ENCODE results near the gene TXK. TPM values are rescaled to one million over a fixed set of nuclear protein-coding genes. Genes with fewer than 3 reads are reported as not detected.

Gene TXK
- total RNA-seq, 4 donors from 2014 or later, result 2.6 to 10.0 (median 6.8) TPM

DNA sequence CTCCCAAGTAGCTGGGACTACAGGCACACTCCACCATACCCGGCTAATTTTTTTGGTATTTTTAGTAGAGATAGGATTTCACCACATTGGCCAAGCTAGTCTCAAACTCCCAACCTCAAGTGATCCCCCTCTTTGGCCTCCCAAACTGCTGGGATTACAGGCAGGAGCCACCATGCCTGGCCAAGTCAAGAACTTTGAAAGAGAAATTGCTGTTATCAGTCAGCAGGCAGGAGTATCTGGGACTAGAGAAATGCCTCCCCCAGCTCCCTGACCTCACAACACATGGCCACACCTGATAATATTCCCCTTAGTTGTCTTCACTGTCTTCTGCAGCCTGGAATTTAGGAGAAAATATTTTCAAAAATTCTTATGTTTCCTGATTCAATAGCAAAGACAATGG is 7.4 kb downstream of the TXK start:
- intact Hi-C loops (cut with DNase I; ENCODE audit: low total_unique reads) (no loop called here), in situ Hi-C loops (cut with MboI; ENCODE audit: low pct_ligation_motif_present in 1 of 4, low pct_unique_long_range_greater_than_20kb in 1 of 4, low sequenced_read_pairs in 3 of 4) (no loop called here)
- Histone ChIP-seq H3K27ac (no peak overlapping the region), H3K9me3 (no peaks in the 10 kb centered on the region), H3K4me1 (peaks cover 0 to 26% (median 15%) of the 10 kb centered on the region in 4 donors), H3K36me3 (no peaks in the 10 kb centered on the region), H3K27me3 (no peaks in the 10 kb centered on the region), H3K4me3 (no peak overlapping the region)
- no peak for TF ChIP-seq POLR2AphosphoS5 (IDR thresholded peaks at IDR 0.05)
- TF ChIP-seq EP300 (IDR thresholded peaks at IDR 0.05; ENCODE audit: low read depth), result no peak
- TF ChIP-seq CTCF (IDR thresholded peaks at IDR 0.05), result no peak
- TF ChIP-seq POLR2A (IDR thresholded peaks at IDR 0.05), result no peak
- no peak for DNase-seq
- 100% methylated on average over 1 of the region's 1 CpG; no CpG with 5 or more reads in 1 of the 2 donors for WGBS, 2 donors (ENCODE audit: low coverage in 1 of 2)

GRCh38 chr4:48124870-48125269 is 9.2 kb downstream of the TXK start:
- TF ChIP-seq EP300 (IDR thresholded peaks at IDR 0.05; ENCODE audit: low read depth) (no peak), POLR2A (IDR thresholded peaks at IDR 0.05) (no peak), POLR2AphosphoS5 (IDR thresholded peaks at IDR 0.05) (no peak), CTCF (IDR thresholded peaks at IDR 0.05) (no peak)
- in situ Hi-C loops (cut with MboI; ENCODE audit: low pct_ligation_motif_present in 1 of 4, low pct_unique_long_range_greater_than_20kb in 1 of 4, low sequenced_read_pairs in 3 of 4) (no loop called here), intact Hi-C loops (cut with DNase I; ENCODE audit: low total_unique reads) (no loop called here)
- Histone ChIP-seq H3K36me3 (no peaks in the 10 kb centered on the region), H3K4me3 (no peak overlapping the region), H3K9me3 (no peaks in the 10 kb centered on the region), H3K27me3 (no peaks in the 10 kb centered on the region), H3K4me1 (peaks cover 0 to 23% (median 14%) of the 10 kb centered on the region in 4 donors), H3K27ac (no peak overlapping the region)
- DNase-seq, result no peak
- 17 to 64% methylated on average over 1 to 2 of the region's 2 CpGs for WGBS, 2 donors (ENCODE audit: low coverage in 1 of 2)

DNA sequence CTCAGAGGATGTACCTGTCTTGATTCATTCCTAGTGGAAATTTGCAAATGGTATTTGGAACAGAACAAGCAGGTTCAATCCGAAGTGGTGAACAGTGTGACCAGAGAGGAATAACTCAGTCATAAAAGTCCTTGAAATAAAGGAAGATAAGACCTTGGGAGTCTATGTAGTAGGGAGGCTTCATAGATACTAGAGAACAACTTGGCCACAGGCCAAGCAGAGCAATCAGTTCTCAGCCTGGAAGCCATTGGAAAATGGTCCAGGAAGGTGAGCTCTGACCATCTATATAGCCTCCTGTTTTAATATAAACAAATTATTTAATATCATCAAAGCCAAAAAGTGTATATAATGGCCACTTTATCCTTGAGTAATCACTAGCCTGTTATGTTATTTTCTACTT is 11.3 kb downstream of the TXK start:
- in situ Hi-C loops (cut with MboI; ENCODE audit: low pct_ligation_motif_present in 1 of 4, low pct_unique_long_range_greater_than_20kb in 1 of 4, low sequenced_read_pairs in 3 of 4) (no loop called here), intact Hi-C loops (cut with DNase I; ENCODE audit: low total_unique reads) (no loop called here)
- Histone ChIP-seq H3K4me3 (no peak overlapping the region), H3K27ac (no peak overlapping the region), H3K4me1 (peaks cover 0 to 10% (median 4%) of the 10 kb centered on the region in 4 donors), H3K9me3 (no peaks in the 10 kb centered on the region), H3K27me3 (no peaks in the 10 kb centered on the region), H3K36me3 (no peaks in the 10 kb centered on the region)
- WGBS, 2 donors (ENCODE audit: low coverage in 1 of 2), result 43 to 69% methylated on average over 1 of the region's 1 CpG
- no peak for TF ChIP-seq POLR2A (IDR thresholded peaks at IDR 0.05)
- no peak for TF ChIP-seq EP300 (IDR thresholded peaks at IDR 0.05; ENCODE audit: low read depth)
- TF ChIP-seq POLR2AphosphoS5 (IDR thresholded peaks at IDR 0.05), result no peak
- no peak for TF ChIP-seq CTCF (IDR thresholded peaks at IDR 0.05)
- no peak for DNase-seq

GRCh38 chr4:48121180-48121579 is 12.9 kb downstream of the TXK start:
- in situ Hi-C loops (cut with MboI; ENCODE audit: low pct_ligation_motif_present in 1 of 4, low pct_unique_long_range_greater_than_20kb in 1 of 4, low sequenced_read_pairs in 3 of 4), result no loop called here

More at GRCh38 chr4:48121180-48121579, 12.9 kb downstream of the TXK start:
- Histone ChIP-seq H3K36me3 (no peaks in the 10 kb centered on the region), H3K9me3 (no peaks in the 10 kb centered on the region), H3K27ac (no peak overlapping the region), H3K27me3 (no peaks in the 10 kb centered on the region), H3K4me1 (no peaks in the 10 kb centered on the region), H3K4me3 (no peak overlapping the region)
- TF ChIP-seq POLR2A (IDR thresholded peaks at IDR 0.05), result no peak
- TF ChIP-seq POLR2AphosphoS5 (IDR thresholded peaks at IDR 0.05), result no peak
- no peak for TF ChIP-seq EP300 (IDR thresholded peaks at IDR 0.05; ENCODE audit: low read depth)
- no peak for TF ChIP-seq CTCF (IDR thresholded peaks at IDR 0.05)
- intact Hi-C loops (cut with DNase I; ENCODE audit: low total_unique reads), result no loop called here
- no peak for DNase-seq
- WGBS, 2 donors (ENCODE audit: low coverage in 1 of 2), result 76 to 85% methylated on average over 2 of the region's 2 CpGs
